NOMO-1 treated with dmso at 0.1 percent for 144 hours (cell line): ENCODE data around the gene SQOR.

Source experiments
- DNase-seq: peaks from one replicate; lab custom pipeline; 2025; ENCODE audit not compliant: unreplicated experiment; lab: John Stamatoyannopoulos, UW

Gene SQOR

GRCh38 chr15:45704329-45705249 lies 69.8 kb downstream of the SQOR start:
- no peak for DNase-seq

DNA sequence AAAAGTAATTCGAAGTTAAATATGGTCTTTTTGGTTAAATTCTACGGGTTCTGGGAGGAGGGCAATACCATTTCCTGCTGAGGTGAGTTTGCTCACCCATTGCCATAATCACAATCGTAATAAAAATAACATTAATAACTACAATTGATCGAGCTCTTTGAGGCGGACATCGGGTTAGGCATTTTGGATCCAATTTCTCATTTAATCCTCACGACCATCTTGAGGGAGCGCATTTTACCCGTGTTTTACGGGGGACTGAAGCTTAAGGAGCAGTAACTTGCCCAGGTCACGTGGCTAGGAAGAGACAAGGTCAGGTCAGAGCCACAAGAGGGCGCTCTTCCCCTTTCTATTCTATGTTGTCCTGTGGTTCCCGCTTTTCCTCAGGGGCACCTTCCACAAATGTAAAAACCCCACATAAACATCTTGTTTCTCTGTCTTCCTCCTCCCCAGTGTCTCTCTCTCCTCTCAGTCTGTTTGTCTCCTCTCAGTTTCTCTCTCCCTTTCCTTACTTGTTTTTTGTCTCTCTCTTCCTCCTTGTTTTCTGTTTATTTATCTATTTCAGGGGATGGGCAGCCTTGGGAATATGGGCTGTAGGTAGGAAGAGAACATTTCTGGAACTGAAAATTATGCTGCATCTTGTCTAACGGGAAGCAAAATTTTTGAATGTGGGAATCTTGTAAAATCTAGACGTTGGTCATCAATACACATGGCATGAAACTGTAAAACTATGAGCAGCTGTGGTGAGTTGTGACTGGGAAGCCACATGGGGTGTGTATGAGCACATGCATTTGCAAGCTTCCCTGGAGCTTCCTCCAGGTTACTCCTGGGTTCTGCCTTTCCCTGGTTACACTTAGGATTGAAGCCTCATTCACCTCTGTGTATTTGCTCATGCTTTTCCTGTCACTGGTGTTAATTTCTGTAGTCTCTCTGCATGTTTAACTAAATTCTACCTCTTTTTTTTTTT lies 71.0 kb downstream of the SQOR start:
- DNase-seq: peak; percentile 70

GRCh38 chr15:45710657-45711056 lies 75.8 kb downstream of the SQOR start:
- DNase-seq: no peak

DNA sequence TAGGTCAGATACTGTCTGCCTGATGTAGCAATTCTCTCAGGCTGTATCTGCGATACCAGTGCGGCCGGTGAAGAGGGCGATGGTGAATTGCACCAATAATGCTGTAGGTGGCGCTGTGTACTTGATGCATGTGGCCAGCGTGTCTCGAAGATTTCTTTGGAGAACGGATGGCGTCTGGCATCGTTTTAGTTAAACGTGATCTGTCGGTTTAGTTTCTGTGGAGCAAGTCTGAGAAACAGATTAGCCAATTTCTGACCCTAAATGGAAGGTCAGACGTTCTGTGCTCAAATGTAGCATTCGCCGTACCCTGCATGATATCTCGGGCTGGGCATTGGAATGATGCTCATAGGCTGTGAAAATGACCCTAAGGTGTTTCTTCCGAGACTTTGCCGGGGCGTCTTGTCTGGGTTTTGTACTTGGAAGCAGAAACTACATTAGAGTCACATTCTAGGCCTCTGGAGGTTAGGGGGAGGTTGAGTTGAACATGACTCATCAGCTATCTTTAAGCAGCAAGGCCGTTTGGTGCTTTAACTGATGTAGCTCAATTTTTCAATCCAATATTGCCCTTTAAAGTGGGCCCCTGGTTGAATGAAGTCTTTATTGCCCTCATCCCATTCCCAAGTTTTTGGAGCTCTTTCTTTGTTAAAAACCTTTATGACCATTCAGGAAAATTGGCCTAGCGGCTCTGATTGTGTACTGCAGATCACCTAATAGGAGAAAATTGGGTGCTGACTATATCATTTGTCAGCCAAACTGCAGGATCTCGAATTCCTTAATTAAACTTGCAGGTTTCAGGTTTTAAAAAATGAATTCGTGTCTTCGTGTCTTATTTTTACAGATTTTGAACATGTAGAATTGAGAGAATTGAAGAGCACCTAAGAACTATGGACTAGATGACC lies 80.0 kb downstream of the SQOR start:
- no peak for DNase-seq

DNA sequence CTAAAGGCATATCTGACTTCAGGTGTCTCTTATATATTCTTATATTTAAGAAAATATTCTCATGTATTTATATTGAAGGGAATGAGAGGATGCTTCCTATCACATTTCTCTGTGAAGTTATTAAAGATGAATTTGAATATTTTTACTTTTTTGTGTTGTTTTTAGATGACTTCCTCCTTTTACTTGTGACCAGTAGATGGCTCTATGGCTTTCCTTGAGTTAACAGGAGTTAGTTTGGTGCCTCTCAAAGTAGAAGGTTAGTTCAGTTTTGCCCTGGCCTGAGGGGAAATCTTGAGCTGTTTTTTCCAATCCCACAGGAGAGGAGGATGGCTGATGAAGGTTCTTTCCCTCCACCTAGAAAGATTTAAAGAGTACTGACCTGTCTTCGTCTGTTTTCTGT lies 80.7 kb downstream of the SQOR start:
- peak; percentile 0 for DNase-seq

GRCh38 chr15:45719490-45719889 lies 84.7 kb downstream of the SQOR start:
- DNase-seq: no peak

DNA sequence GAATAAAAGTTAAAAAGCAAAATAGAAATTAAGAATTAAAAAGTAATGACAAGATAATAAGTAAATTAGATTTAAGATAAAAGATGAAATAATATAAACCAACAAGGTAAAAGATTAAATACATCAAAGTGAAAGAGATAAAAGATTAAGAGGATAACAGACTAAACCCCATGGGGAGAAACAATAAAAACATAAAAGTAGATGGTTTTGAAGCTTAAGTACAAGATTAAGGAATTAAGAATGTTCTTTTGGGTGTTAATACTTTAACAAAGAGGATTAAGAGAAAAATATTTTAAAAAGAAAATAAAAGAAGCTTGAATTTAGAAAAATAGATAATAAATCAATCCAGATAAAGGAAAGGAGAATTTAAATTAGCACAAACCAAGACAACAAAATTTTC lies 85.4 kb downstream of the SQOR start:
- no peak for DNase-seq

DNA sequence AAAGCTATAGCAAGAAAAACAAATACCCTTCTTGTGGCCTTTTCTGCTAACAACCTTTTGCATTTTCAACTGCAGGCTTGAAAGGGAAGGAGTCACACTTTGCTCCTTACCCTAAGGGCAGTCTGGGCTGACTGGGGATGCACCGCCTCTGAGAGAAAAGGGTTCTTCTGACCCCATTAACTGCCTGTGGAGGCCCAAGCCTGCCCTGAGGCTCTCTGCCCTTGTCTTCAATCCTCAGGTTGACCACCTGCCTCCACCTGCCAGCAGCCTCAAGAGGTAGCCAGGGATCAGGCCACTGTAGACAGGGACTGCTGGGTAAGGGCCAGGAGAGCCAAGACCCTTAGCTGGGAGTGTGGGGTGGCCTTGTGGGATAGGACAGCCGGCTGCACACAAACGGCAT lies 93.8 kb downstream of the SQOR start:
- no peak for DNase-seq

- DNase-seq: no peak
Measured at GRCh38 chr15:45729141-45729540, 94.3 kb downstream of the SQOR start.

DNA sequence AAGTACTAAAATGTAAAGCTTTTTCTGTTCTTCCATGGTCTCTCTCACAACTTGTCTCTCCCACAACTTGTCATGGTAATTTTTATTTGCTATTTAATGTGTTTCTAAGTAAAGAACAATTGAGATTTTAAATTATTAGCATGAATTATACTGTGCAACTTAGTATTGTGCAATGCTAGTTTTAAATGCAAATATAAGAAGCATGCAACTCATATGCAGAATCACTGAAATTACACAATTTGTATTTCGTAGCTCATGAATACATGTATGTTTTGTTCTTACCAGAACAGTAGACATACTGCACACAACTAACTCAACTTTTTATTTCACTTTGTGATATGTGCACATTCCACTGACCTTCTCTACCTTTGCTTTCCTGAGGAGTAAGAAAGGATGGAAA lies 96.5 kb downstream of the SQOR start:
- no peak for DNase-seq

- DNase-seq: no peak
Measured at GRCh38 chr15:45732662-45733061, 97.8 kb downstream of the SQOR start.

GRCh38 chr15:45734260-45734711 lies 99.5 kb downstream of the SQOR start:
- DNase-seq: peak; percentile 2
